Kidney glomerular epithelial cell (primary cell): ENCODE results near the gene SLC39A2.
"Not testable (repeated sequence)": the region's sequence is repeated elsewhere in the genome, so short reads cannot be mapped to it uniquely, and the experiment has no call there.

Experiments used
- DNase-seq: peaks from one replicate; lab custom pipeline; 2025; lab: John Stamatoyannopoulos, UW

The SLC39A2 gene, protein sequence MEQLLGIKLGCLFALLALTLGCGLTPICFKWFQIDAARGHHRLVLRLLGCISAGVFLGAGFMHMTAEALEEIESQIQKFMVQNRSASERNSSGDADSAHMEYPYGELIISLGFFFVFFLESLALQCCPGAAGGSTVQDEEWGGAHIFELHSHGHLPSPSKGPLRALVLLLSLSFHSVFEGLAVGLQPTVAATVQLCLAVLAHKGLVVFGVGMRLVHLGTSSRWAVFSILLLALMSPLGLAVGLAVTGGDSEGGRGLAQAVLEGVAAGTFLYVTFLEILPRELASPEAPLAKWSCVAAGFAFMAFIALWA

GRCh38 chr14:20998674-20999366 lies at the start of gene SLC39A2:
TSS of gene SLC39A2 (plus strand) at chr14:20999293. CDS start at chr14:20999447, 154 bp downstream.
- DNase-seq = no peak

DNA sequence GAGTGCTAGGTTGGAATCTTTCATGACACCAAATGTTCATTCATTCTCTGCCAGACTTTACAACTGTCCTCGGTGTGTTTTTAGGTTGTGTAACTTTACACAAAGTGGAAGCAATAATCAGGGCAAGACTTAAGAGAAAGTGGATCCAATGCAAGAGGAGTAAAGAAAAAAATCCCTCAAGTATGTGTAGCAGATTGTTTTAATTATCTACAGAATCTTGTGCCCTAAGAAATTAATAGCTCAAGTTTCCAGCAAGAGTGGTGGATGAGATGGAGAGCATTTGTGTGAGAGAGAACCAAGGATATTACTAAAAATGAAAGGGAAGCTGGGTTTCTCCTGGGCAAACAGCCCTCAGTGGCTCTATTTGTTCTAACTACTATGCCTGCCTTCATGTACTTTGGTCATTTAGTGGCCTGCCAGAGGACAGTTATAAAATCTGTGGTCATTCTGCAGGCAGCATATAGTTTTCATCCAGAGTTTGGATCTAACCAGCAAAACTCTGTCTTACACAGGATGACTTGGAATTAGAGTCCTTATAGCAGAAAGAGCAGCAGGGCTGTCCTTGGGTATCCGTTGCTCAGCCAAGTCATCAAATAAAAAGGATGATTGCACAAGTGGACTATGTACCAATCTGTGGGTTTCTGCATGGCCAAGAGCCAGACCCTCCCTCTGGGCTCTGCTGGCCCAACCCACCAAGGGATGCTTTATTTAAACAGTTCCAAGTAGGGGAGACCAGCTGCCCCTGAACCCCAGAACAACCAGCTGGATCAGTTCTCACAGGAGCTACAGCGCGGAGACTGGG lies 44.2 kb upstream of the SLC39A2 start, which contains the start of gene RNASE2:
RNASE2 (plus strand) TSS at position 752 of the 802 bp plus-strand sequence. CDS start 285 bp downstream, outside the sequence.
- DNase-seq = not testable (repeated sequence)

DNA sequence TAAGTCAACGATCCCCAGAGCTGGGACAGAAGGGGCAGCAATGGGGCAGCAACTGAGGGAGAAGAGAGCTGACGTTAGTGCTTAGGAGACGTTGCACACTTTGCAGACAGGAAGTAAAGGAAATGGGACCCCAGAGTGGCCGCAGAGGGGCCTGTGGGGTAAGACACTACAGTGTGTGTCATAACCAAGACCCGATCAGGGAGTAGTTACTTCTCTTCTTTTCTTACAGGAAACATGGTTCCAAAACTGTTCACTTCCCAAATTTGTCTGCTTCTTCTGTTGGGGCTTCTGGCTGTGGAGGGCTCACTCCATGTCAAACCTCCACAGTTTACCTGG lies 43.6 kb upstream of the SLC39A2 start:
- not testable (repeated sequence) for DNase-seq

- no peak for DNase-seq
These were observed 42.6 kb upstream of the SLC39A2 start for GRCh38 chr14:20956376-20956976.

- DNase-seq = not testable (repeated sequence)
These were observed 40.1 kb upstream of the SLC39A2 start for GRCh38 chr14:20958946-20959345.

- no peak for DNase-seq
These were observed 29.8 kb upstream of the SLC39A2 start for GRCh38 chr14:20969336-20969735.

- DNase-seq = no peak
These were observed 28.5 kb upstream of the SLC39A2 start for GRCh38 chr14:20970647-20970982.

DNA sequence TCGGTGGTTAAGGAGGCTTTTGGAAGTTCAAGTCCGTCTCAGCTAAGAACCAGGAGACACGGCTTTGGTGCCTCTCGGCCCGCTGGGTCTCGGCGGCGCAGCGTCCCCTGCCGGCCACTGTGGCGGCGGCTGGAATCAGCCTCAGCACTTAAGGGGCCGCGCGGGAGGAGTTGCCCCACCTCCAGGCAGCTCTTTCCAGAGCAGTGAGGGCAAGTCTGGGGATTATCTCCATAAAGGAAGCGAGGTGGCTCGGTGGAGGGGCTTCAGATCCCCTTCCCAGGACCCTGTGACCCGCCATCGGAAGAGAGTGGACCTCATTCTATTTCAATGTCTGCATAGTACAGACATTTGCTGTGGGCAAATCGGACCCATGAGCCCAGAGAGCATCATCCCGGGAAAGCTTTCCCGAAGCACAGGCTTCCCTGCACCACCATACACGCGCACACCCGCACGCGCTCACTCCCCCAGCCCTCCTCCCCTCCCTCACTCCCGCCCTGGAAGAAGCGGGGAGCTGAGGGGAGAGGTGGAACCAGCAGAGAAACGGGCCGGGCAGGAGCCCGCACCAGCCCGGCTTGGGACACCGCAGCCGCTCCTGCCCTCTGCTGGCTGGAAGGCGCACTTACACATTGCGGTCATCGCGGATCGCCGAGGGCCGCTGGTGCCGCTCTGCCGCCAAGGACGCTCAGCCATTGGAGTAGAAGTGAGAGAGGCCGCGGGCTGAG lies 27.9 kb upstream of the SLC39A2 start:
- peak; percentile 63 for DNase-seq

DNA sequence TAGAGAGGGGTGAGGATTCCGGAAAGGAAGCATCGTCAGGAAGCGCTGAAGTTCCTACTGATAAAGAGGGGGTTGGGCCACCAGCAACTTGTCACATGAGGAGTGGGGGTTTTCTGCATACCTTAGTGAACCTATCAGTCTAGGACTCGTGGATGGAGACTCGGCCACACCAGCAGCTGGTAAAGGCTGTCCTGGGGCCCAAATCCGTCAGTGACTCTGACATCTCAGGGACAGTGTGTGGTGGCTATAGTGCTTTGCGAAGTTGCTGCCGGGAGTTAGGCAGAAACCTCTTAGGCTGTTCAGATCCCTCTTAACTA lies 27.4 kb upstream of the SLC39A2 start:
- no peak for DNase-seq

- no peak for DNase-seq
These were observed 25.6 kb upstream of the SLC39A2 start for GRCh38 chr14:20973501-20973900.

- peak; percentile 16 for DNase-seq
These were observed 22.8 kb upstream of the SLC39A2 start for GRCh38 chr14:20976291-20976690.

- no peak for DNase-seq
These were observed 20.4 kb upstream of the SLC39A2 start for GRCh38 chr14:20978687-20979086.

GRCh38 chr14:20980906-20981305 lies 18.2 kb upstream of the SLC39A2 start:
- no peak for DNase-seq

GRCh38 chr14:20982646-20983369 lies 16.3 kb upstream of the SLC39A2 start:
- no peak for DNase-seq

- not testable (repeated sequence) for DNase-seq
These were observed 13.4 kb upstream of the SLC39A2 start for GRCh38 chr14:20985650-20986049.

- peak; percentile 89 for DNase-seq
These were observed 12.3 kb upstream of the SLC39A2 start for GRCh38 chr14:20986811-20987210.

GRCh38 chr14:20988717-20989470 lies 10.2 kb upstream of the SLC39A2 start:
- no peak for DNase-seq

- DNase-seq = no peak
These were observed 9.7 kb upstream of the SLC39A2 start for GRCh38 chr14:20989471-20989786.

- DNase-seq = peak; percentile 97
These were observed 9.1 kb upstream of the SLC39A2 start, which contains the start of gene METTL17 for GRCh38 chr14:20989787-20990600. TSS of gene METTL17 (plus strand) at chr14:20989980. CDS start at chr14:20990003, 23 bp downstream.

- DNase-seq = no peak
These were observed 2.6 kb upstream of the SLC39A2 start for GRCh38 chr14:20996521-20996920.
